Thoracic aorta (tissue), 2 donors: ENCODE measurements around the gene STOX2. TPM values are rescaled to one million over a fixed set of nuclear protein-coding genes. Genes with fewer than 3 reads are reported as not detected.

Source experiments
- ATAC-seq: fragments of 150-250 bp; one replicate; pipeline ENCODE4 v1.8.0; 2017; ENCODE audit warnings: low read depth; ENCODE audit not compliant: insufficient number of reproducible peaks, low FRiP score
- DNase-seq: peaks from one replicate; pipeline ENCODE4 v3.0.0-alpha.2; 2020; ENCODE audit warnings: low spot score
- H3K27ac ChIP-seq, 2 donors: fragments of 200-600 bp; sonication (generic); 1 replicate in 1 of 2; 2 replicates in 1 of 2; pipeline ENCODE4 v1.5.1; 2016; ENCODE audit warnings: mild to moderate bottlenecking in 2 of 2, moderate library complexity in 2 of 2
- H3K27me3 ChIP-seq: fragments of 200-600 bp; sonication (generic); replicated peaks from 2 replicates; pipeline ENCODE4 v1.6.0; 2016; ENCODE audit warnings: mild to moderate bottlenecking; ENCODE audit not compliant: insufficient read depth
- H3K36me3 ChIP-seq: fragments of 200-600 bp; sonication (generic); one replicate; pipeline ENCODE4 v1.5.1; 2016
- H3K4me1 ChIP-seq, 2 donors: fragments of 200-600 bp; sonication (generic); 1 replicate in 1 of 2; 2 replicates in 1 of 2; pipeline versions ENCODE4 v1.5.1 to v1.6.0; 2016; ENCODE audit warnings: low read depth in 2 of 2, mild to moderate bottlenecking in 1 of 2; ENCODE audit not compliant: control insufficient read depth in 1 of 2
- H3K4me3 ChIP-seq: fragments of 200-600 bp; sonication (generic); 2 replicates; pipeline ENCODE4 v1.5.1; 2016; ENCODE audit warnings: mild to moderate bottlenecking
- H3K9me3 ChIP-seq: fragments of 200-600 bp; sonication (generic); 2 replicates; pipeline ENCODE4 v1.5.1; 2016
- CTCF ChIP-seq: fragments of 200-600 bp; sonication (generic); IDR thresholded peaks from one replicate; pipeline ENCODE4 v1.5.1; 2019; ENCODE audit warnings: antibody characterized with exemption
- total RNA-seq, 2 donors: library from RNA; depleted of rRNA; stranded (reverse); fragments of >200 nt; gene quantifications; one replicate each; pipeline versions ENCODE4 v1.1.0 to v1.2.3, GENCODE V29; 2016

STOX2 gene
- total RNA-seq, 2 donors from 2014 or later: 5.9 to 20.2 TPM

- Histone ChIP-seq H3K36me3 (no peaks in the 10 kb centered on the region), H3K4me3 (no peak overlapping the region), H3K27ac (no peak overlapping the region), H3K4me1 (no peaks in the 10 kb centered on the region), H3K9me3 (no peaks in the 10 kb centered on the region), H3K27me3 (no peaks in the 10 kb centered on the region)
- DNase-seq (no peak), ATAC-seq (no peak)
- no peak for TF ChIP-seq CTCF
Measured at GRCh38 chr4:183912585-183912984, 7.5 kb downstream of the STOX2 start.

GRCh38 chr4:183915976-183916375 lies 10.9 kb downstream of the STOX2 start:
- Histone ChIP-seq H3K36me3 (no peaks in the 10 kb centered on the region), H3K9me3 (no peaks in the 10 kb centered on the region), H3K4me1 (no peaks in the 10 kb centered on the region), H3K27ac (no peak overlapping the region), H3K27me3 (no peaks in the 10 kb centered on the region), H3K4me3 (no peak overlapping the region)
- ATAC-seq: no peak
- no peak for DNase-seq
- TF ChIP-seq CTCF: no peak

- no peak for ATAC-seq
- no peaks in the 10 kb centered on the region for H3K27me3 ChIP-seq
- H3K27ac ChIP-seq: no peak overlapping the region
- no peaks in the 10 kb centered on the region for H3K36me3 ChIP-seq
- no peaks in the 10 kb centered on the region for H3K4me1 ChIP-seq
- no peak overlapping the region for H3K4me3 ChIP-seq
- no peaks in the 10 kb centered on the region for H3K9me3 ChIP-seq
- DNase-seq: no peak
- TF ChIP-seq CTCF: no peak
Measured at GRCh38 chr4:183918696-183919095, 13.6 kb downstream of the STOX2 start.

GRCh38 chr4:183919141-183919540 lies 14.0 kb downstream of the STOX2 start:
- no peaks in the 10 kb centered on the region for H3K9me3 ChIP-seq
- H3K4me3 ChIP-seq: no peak overlapping the region
- DNase-seq (no peak), ATAC-seq (no peak)
- no peaks in the 10 kb centered on the region for H3K4me1 ChIP-seq
- TF ChIP-seq CTCF: no peak
- H3K36me3 ChIP-seq: no peaks in the 10 kb centered on the region
- H3K27me3 ChIP-seq: no peaks in the 10 kb centered on the region
- H3K27ac ChIP-seq: no peak overlapping the region

- no peak for DNase-seq
- H3K27ac ChIP-seq: no peak overlapping the region
- TF ChIP-seq CTCF: no peak
- H3K27me3 ChIP-seq: no peaks in the 10 kb centered on the region
- no peak overlapping the region for H3K4me3 ChIP-seq
- no peaks in the 10 kb centered on the region for H3K4me1 ChIP-seq
- no peak for ATAC-seq
- H3K9me3 ChIP-seq: no peaks in the 10 kb centered on the region
- no peaks in the 10 kb centered on the region for H3K36me3 ChIP-seq
Measured at GRCh38 chr4:183920512-183920911, 15.4 kb downstream of the STOX2 start.
